NT2/D1 (cell line): ENCODE results near the gene CDKN1C.

Experiments used
- SUZ12 ChIP-seq: IDR thresholded peaks from 2 replicates; pipeline ENCODE4 v1.6.1; 2011; ENCODE audit not compliant: insufficient read length, insufficient read depth; ENCODE audit errors: extremely low read depth
- YY1 ChIP-seq: IDR thresholded peaks from 2 replicates; pipeline ENCODE4 v1.6.1; 2011; ENCODE audit not compliant: insufficient read length, insufficient read depth
- ZNF274 ChIP-seq: IDR thresholded peaks from 2 replicates; pipeline ENCODE4 v1.6.1; 2011; ENCODE audit warnings: mild to moderate bottlenecking, low read depth, low read length

- TF ChIP-seq SUZ12, result no peak
- no peak for TF ChIP-seq ZNF274
- no peak for TF ChIP-seq YY1
Measured at GRCh38 chr11:2853997-2854560, 31.5 kb downstream of the CDKN1C start.
